ENCODE measurements around the gene MYO18A.

Gene MYO18A

DNA sequence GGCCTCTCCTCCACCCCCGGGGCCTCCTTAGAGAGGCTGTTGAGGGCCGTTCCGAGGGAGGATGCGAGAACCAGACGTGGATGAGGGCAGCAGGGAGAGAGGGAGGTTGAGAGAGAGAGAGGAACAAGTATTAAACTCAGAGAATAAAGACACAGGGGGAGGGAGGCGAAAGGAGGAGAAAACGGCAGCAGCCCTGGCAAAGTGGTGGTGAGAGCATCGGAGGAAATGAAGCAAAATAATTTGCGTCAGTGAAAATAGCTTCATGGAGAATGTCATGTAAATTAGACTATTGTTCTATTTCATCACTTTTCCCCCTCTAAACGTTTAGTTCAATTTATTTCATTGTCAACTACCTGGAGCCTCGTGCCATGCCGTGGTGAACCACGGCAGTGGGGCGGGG is 99.2 kb downstream of the MYO18A start:
- no CpG with 5 or more reads among the region's 14 CpGs for WGBS (ENCODE audit: insufficient coverage, insufficient read length)
- no peak for DNase-seq (ENCODE audit: low read depth, low spot score)
- H3K36me3 ChIP-seq (ENCODE audit: control insufficient read depth, insufficient read depth, low read length): peaks cover 4% of the 10 kb centered on the region; the same call in 1 of the 2 replicates
- H3K4me3 ChIP-seq (ENCODE audit: low read length): no peak overlapping the region
- H3K4me1 ChIP-seq (ENCODE audit: control insufficient read depth, insufficient read depth, low read length): peaks cover 13% of the 10 kb centered on the region
- H3K9me3 ChIP-seq (ENCODE audit: control insufficient read depth, insufficient read depth, low read length): no peaks in the 10 kb centered on the region
- no peak overlapping the region for H3K27ac ChIP-seq (ENCODE audit: low read length)
- H3K27me3 ChIP-seq (ENCODE audit: control insufficient read depth, insufficient read depth, low read length): no peaks in the 10 kb centered on the region

DNA sequence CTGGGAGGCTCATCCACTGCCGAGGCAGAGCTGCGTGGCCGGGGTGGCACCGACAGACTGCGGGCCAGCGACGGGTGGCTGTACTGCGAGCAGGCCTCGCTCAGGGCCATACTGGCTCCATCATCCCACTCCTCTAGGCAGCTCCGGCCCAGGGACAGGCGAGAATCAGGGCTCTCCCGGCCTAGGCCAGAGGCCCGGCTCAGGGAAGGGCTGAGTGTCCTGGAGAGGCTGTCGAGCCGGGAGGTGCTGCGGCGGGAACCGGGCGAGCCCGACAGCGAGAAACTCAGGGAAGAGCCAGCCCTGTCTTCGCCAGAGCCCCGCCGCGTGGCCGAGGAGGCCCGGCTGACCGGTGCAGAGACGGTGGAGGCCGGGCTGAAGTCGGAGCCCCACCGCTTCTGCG is 99.9 kb downstream of the MYO18A start:
- DNase-seq (ENCODE audit: low read depth, low spot score): no peak
- Histone ChIP-seq H3K4me3 (ENCODE audit: low read length) (no peak overlapping the region), H3K27me3 (ENCODE audit: control insufficient read depth, insufficient read depth, low read length) (no peaks in the 10 kb centered on the region), H3K27ac (ENCODE audit: low read length) (no peak overlapping the region), H3K36me3 (ENCODE audit: control insufficient read depth, insufficient read depth, low read length) (peaks cover 4% of the 10 kb centered on the region; the same call in 1 of the 2 replicates), H3K4me1 (ENCODE audit: control insufficient read depth, insufficient read depth, low read length) (peaks cover 8% of the 10 kb centered on the region), H3K9me3 (ENCODE audit: control insufficient read depth, insufficient read depth, low read length) (no peaks in the 10 kb centered on the region)
- WGBS (ENCODE audit: insufficient coverage, insufficient read length): no CpG with 5 or more reads among the region's 33 CpGs

DNA sequence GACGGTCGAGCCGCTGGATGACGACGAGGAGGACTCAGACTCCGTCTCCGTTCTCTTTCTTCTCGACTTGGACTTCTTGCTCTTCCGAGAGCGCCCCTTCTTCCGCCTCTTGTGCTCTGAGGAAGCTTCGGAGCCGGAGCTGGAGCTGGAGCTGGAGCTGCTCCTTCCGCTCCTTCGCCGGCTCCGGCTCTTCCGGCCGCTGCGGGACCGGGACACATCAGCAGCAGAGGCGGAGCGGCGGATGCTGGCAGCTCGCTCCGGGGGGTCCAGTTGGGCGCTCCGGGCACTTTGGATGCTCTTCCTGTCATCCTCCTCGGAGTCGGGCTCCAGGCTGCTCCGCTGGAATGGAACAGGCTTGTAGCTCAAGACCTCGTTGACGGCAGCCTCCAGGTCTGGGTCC is 100.3 kb downstream of the MYO18A start:
- Histone ChIP-seq H3K27me3 (ENCODE audit: control insufficient read depth, insufficient read depth, low read length) (no peaks in the 10 kb centered on the region), H3K27ac (ENCODE audit: low read length) (no peak overlapping the region), H3K4me1 (ENCODE audit: control insufficient read depth, insufficient read depth, low read length) (peaks cover 6% of the 10 kb centered on the region), H3K36me3 (ENCODE audit: control insufficient read depth, insufficient read depth, low read length) (peaks cover 4% of the 10 kb centered on the region; the same call in 1 of the 2 replicates), H3K4me3 (ENCODE audit: low read length) (no peak overlapping the region), H3K9me3 (ENCODE audit: control insufficient read depth, insufficient read depth, low read length) (no peaks in the 10 kb centered on the region)
- WGBS (ENCODE audit: insufficient coverage, insufficient read length): no CpG with 5 or more reads among the region's 33 CpGs
- no peak for DNase-seq (ENCODE audit: low read depth, low spot score)

DNA sequence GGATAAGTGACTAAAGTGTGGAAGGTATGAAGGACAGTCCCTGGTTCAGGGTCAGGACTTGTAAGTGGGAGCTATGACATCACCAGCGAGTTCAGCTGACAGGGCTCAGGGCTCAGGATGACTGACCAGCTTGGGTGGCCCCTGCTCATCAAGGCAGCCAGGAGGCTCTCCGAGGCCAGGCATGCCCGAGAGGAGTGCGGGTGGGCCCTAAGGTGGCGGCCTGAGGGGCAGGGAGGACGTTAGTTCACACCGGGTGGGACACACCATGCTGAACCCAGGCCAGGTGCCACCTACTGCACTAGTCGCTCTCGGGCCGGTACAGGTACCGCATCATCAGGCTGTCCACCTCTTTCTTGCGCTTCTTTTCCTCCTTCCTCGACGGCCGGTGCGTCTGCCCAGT is 100.8 kb downstream of the MYO18A start:
- WGBS (ENCODE audit: insufficient coverage, insufficient read length): no CpG with 5 or more reads among the region's 16 CpGs
- H3K9me3 ChIP-seq (ENCODE audit: control insufficient read depth, insufficient read depth, low read length): no peaks in the 10 kb centered on the region
- DNase-seq (ENCODE audit: low read depth, low spot score): no peak
- H3K4me1 ChIP-seq (ENCODE audit: control insufficient read depth, insufficient read depth, low read length): peaks cover 5% of the 10 kb centered on the region
- no peaks in the 10 kb centered on the region for H3K27me3 ChIP-seq (ENCODE audit: control insufficient read depth, insufficient read depth, low read length)
- peaks cover 6% of the 10 kb centered on the region; the same call in 1 of the 2 replicates for H3K36me3 ChIP-seq (ENCODE audit: control insufficient read depth, insufficient read depth, low read length)
- no peak overlapping the region for H3K4me3 ChIP-seq (ENCODE audit: low read length)
- no peak overlapping the region for H3K27ac ChIP-seq (ENCODE audit: low read length)

GRCh38 chr17:29078183-29079045 is 101.8 kb downstream of the MYO18A start:
- H3K27ac ChIP-seq (ENCODE audit: low read length): no peak overlapping the region
- H3K9me3 ChIP-seq (ENCODE audit: control insufficient read depth, insufficient read depth, low read length): no peaks in the 10 kb centered on the region
- peaks cover 6% of the 10 kb centered on the region; the same call in 1 of the 2 replicates for H3K36me3 ChIP-seq (ENCODE audit: control insufficient read depth, insufficient read depth, low read length)
- no peak overlapping the region for H3K4me3 ChIP-seq (ENCODE audit: low read length)
- WGBS (ENCODE audit: insufficient coverage, insufficient read length): no CpG with 5 or more reads among the region's 9 CpGs
- DNase-seq (ENCODE audit: low read depth, low spot score): no peak
- H3K4me1 ChIP-seq (ENCODE audit: control insufficient read depth, insufficient read depth, low read length): peaks cover 9% of the 10 kb centered on the region
- no peaks in the 10 kb centered on the region for H3K27me3 ChIP-seq (ENCODE audit: control insufficient read depth, insufficient read depth, low read length)

DNA sequence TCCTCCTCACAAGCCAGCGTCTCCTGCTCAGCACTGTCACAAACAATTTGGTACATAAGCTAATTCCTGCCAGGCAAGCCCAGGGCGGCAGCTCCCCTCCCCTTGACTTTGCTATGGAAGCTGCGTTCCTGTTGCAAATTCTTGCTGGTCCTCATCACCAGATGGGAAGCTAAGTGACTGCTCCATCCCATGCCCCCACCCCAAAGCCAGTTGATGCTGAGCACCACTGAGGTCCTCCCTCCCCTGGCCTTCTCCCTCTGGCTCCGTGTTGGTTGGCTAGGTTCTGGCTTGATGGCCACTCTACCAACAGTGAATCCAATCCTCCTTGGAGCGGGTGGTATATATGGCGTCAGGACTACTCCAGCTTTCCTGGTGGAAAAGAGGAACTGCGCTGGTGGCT is 102.9 kb downstream of the MYO18A start:
- H3K36me3 ChIP-seq (ENCODE audit: control insufficient read depth, insufficient read depth, low read length): peaks cover 6% of the 10 kb centered on the region; the same call in 1 of the 2 replicates

GRCh38 chr17:29076722-29077121 is 103.5 kb downstream of the MYO18A start:
- WGBS (ENCODE audit: insufficient coverage, insufficient read length): no CpG with 5 or more reads among the region's 7 CpGs
- no peak overlapping the region for H3K27ac ChIP-seq (ENCODE audit: low read length)
- H3K4me1 ChIP-seq (ENCODE audit: control insufficient read depth, insufficient read depth, low read length): peaks cover 9% of the 10 kb centered on the region
- H3K36me3 ChIP-seq (ENCODE audit: control insufficient read depth, insufficient read depth, low read length): 0 out of 2 replicates have a peak, but pooled peaks cover 3% of the 10 kb centered on the region
- no peaks in the 10 kb centered on the region for H3K27me3 ChIP-seq (ENCODE audit: control insufficient read depth, insufficient read depth, low read length)
- H3K4me3 ChIP-seq (ENCODE audit: low read length): no peak overlapping the region
- no peaks in the 10 kb centered on the region for H3K9me3 ChIP-seq (ENCODE audit: control insufficient read depth, insufficient read depth, low read length)
- no peak for DNase-seq (ENCODE audit: low read depth, low spot score)

More for the DNA sequence above, 102.9 kb downstream of the MYO18A start:
- DNase-seq (ENCODE audit: low read depth, low spot score): no peak
- no peaks in the 10 kb centered on the region for H3K27me3 ChIP-seq (ENCODE audit: control insufficient read depth, insufficient read depth, low read length)
- no peak overlapping the region for H3K4me3 ChIP-seq (ENCODE audit: low read length)
- no peak overlapping the region for H3K27ac ChIP-seq (ENCODE audit: low read length)
- peaks cover 9% of the 10 kb centered on the region for H3K4me1 ChIP-seq (ENCODE audit: control insufficient read depth, insufficient read depth, low read length)
- no CpG with 5 or more reads among the region's 7 CpGs for WGBS (ENCODE audit: insufficient coverage, insufficient read length)
- H3K9me3 ChIP-seq (ENCODE audit: control insufficient read depth, insufficient read depth, low read length): no peaks in the 10 kb centered on the region

DNA sequence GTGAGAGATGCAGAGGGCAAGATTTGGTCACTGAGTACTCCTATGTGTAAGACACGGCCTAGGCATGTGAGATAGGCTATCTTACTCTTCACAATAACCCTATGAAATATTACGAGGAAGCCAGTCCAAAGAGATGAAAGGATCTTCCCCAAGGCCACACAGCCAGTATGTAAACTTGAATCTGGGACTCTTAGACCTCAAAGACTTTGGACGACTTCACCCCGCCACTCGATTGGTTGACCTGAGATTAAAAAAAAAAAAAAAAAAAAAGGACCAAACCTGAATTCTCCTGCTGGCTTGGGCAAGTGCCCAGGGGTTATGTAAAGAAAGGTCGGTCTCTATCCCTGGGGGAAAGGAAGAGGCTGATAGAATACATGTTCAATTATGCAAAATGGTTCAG is 104.1 kb downstream of the MYO18A start:
- H3K4me1 ChIP-seq (ENCODE audit: control insufficient read depth, insufficient read depth, low read length): peaks cover 9% of the 10 kb centered on the region
- 0 out of 2 replicates have a peak, but pooled peaks cover 3% of the 10 kb centered on the region for H3K36me3 ChIP-seq (ENCODE audit: control insufficient read depth, insufficient read depth, low read length)

DNA sequence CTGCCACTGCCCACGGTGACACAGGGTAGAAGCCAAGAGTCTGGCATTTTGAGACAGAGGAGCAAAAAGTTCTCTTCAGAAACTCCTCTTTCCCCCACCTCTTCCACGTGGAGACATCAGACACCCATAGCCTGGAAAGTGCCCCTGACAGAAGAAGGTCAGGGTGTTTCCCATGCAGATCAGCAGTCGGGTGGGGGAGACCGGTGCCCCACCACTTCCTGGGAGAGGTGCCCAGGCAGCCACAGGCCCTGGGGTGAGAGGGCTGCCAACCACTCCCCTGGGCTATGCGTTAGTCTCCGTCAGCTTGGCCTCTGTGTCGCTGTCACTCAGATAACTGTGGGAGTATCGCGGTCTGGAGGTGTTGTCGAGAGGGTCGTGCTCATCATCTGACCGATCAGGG is 105.7 kb downstream of the MYO18A start:
- Histone ChIP-seq H3K27ac (ENCODE audit: low read length) (no peak overlapping the region), H3K36me3 (ENCODE audit: control insufficient read depth, insufficient read depth, low read length) (0 out of 2 replicates have a peak, but pooled peaks cover 3% of the 10 kb centered on the region), H3K4me1 (ENCODE audit: control insufficient read depth, insufficient read depth, low read length) (peaks cover 10% of the 10 kb centered on the region), H3K4me3 (ENCODE audit: low read length) (no peak overlapping the region), H3K27me3 (ENCODE audit: control insufficient read depth, insufficient read depth, low read length) (no peaks in the 10 kb centered on the region), H3K9me3 (ENCODE audit: control insufficient read depth, insufficient read depth, low read length) (no peaks in the 10 kb centered on the region)
- WGBS (ENCODE audit: insufficient coverage, insufficient read length): no CpG with 5 or more reads among the region's 12 CpGs
- DNase-seq (ENCODE audit: low read depth, low spot score): no peak

More for the DNA sequence above, 104.1 kb downstream of the MYO18A start:
- Histone ChIP-seq H3K27ac (ENCODE audit: low read length) (no peak overlapping the region), H3K27me3 (ENCODE audit: control insufficient read depth, insufficient read depth, low read length) (no peaks in the 10 kb centered on the region), H3K9me3 (ENCODE audit: control insufficient read depth, insufficient read depth, low read length) (no peaks in the 10 kb centered on the region), H3K4me3 (ENCODE audit: low read length) (no peak overlapping the region)
- no peak for DNase-seq (ENCODE audit: low read depth, low spot score)
- WGBS (ENCODE audit: insufficient coverage, insufficient read length): no CpG with 5 or more reads among the region's 6 CpGs

DNA sequence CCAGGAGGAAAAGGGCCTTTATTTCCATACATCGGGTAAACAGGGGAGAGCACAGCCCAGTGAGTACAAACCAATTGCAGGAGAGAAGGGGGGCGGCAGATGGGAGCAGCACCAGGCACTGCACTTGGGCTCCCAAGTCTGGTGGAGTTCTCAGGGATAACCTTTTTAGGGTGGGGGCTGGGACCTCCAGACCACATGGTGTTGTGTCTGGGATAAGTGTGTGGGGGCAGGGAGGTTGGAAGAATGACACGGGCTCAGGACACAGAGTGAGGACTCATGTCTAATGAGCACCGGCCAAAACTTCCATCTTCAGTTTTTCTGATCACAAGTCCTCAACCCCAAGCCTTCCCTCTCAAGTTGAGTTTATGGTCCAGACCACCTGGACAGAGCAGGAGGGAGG is 106.7 kb downstream of the MYO18A start:
- H3K27ac ChIP-seq (ENCODE audit: low read length): no peak overlapping the region
- no peak for DNase-seq (ENCODE audit: low read depth, low spot score)

More for the DNA sequence above, 106.7 kb downstream of the MYO18A start:
- Histone ChIP-seq H3K4me3 (ENCODE audit: low read length) (no peak overlapping the region), H3K4me1 (ENCODE audit: control insufficient read depth, insufficient read depth, low read length) (peaks cover 10% of the 10 kb centered on the region), H3K9me3 (ENCODE audit: control insufficient read depth, insufficient read depth, low read length) (no peaks in the 10 kb centered on the region), H3K36me3 (ENCODE audit: control insufficient read depth, insufficient read depth, low read length) (0 out of 2 replicates have a peak, but pooled peaks cover 3% of the 10 kb centered on the region), H3K27me3 (ENCODE audit: control insufficient read depth, insufficient read depth, low read length) (no peaks in the 10 kb centered on the region)
- WGBS (ENCODE audit: insufficient coverage, insufficient read length): no CpG with 5 or more reads among the region's 4 CpGs
